Muscle of back (tissue), 11 donors: ENCODE results near the gene ABI1. TPM values are rescaled to one million over a fixed set of nuclear protein-coding genes. Genes with fewer than 3 reads are reported as not detected.

Experiments used
- DNase-seq, 3 donors: peaks; one replicate each; pipeline versions ENCODE4 v3.0.0 to v3.0.0-alpha.2; 2013
- polyA plus RNA-seq, 10 donors: library from polyadenylated mRNA; unstranded; fragments of 120-200 nt; gene quantifications; one replicate each; pipeline ENCODE4 v1.2.1, GENCODE V29; 2013; ENCODE audit not compliant: insufficient read length in 10 of 10

The ABI1 gene
- polyA plus RNA-seq, 10 donors, result 39.6 to 53.1 (median 44.1) TPM

GRCh38 chr10:26776258-26776657, 84.5 kb downstream of the ABI1 start:
- no peak for DNase-seq

- no peak for DNase-seq
Measured at GRCh38 chr10:26773633-26774032, 87.1 kb downstream of the ABI1 start.

DNA sequence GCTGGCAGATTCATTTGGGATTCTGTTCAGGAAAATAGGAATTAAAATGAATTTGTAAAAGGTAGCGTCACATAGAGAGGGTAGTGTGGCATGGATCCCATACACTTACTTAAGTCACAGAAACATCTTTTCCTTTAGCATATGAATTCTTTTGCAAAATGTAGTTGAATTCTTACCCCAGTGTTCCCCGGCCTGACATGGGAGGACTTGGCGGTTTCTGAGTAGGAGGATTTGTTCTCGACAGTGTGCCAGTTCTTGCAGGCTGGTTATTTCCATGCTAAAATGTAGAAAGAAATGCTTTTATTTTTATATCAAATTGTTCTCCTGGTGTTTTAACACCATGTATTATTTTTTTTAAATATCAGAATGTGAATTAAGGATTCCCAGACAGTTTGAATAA, 90.7 kb downstream of the ABI1 start:
- DNase-seq, result no peak

DNA sequence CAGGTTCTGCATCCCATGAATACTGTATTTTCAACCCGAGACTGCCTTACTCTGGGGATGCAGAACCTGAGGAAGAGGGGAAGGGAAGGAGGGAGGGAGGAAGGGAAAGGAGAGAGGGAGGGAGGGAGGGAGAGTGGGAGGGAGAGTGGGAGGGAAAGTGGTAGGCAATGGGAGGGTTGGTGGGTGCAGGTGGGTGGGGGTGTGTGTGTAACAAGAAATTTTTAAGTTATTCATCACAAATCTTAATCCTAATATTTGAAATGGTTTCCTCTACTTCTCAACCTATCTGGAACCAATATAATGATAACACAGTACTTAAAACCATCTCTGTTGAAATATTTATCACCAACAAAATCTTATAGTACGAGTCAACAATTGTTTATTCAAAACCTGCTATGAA, 95.2 kb downstream of the ABI1 start:
- DNase-seq, result no peak

- no peak for DNase-seq
Measured at GRCh38 chr10:26759008-26759407, 101.8 kb downstream of the ABI1 start.

DNA sequence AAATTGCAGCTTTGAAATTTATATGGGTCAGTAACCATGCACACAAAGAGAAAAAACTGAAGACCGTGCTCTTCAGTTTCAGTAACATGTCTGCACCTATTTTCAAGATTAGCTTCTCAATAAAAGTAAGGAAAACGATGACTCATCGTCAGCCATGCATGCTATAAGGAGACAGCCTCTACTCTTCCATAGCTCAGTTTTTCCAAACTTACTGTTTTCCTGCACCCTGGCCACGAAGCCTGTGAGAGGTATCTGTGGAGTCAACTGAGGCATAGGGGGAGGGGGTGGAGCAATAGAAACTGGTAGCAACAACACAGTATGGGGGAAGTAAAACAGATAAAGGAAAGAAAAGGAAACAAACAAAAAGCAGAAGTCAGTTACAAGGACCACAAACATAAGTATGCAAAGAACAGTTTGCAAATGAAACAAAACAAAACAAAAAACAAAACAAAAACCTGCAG, 105.3 kb downstream of the ABI1 start:
- peak in 2 of 3 donors; percentile 6 to 7 for DNase-seq

DNA sequence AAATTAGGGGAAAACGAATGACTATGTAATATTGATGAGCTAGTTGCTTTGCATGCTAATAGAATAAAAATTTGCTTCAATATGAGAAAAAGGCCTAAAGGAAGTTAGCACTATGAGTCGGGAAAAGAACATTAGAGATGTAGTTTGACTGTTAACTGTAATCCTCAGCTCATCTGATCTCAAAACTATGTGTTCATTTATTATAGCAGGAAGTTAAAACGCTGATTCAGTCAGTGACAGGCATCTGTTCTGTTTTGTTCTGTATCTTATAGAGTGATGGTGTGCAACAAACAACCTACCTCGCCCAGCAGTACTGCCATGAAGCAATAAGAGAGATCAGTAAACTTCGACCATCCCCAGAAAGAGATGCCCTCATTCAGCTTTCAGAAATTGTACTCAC, 114.7 kb downstream of the ABI1 start:
- DNase-seq, result no peak

- DNase-seq, result no peak
Measured at GRCh38 chr10:26743841-26744240, 116.9 kb downstream of the ABI1 start.

GRCh38 chr10:26743091-26743490, 117.7 kb downstream of the ABI1 start:
- no peak for DNase-seq

DNA sequence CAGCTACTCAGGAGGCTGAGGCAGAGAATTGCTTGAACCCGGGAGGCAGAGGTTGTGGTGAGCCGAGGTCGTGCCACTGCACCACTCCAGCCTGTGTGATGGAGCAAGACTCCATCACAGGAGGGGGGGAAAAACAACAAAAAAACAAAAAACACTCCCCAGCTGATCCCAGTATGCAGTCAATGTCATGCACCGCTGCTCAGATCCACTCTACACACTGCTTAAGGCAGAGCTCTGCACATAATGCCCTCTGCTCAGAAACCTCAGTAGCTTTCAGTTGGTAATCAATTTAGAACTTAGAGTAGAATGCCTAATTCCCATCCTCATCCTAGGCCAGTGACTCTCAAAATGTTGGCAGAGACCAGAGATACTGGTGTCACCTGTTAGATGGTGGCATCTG, 119.4 kb downstream of the ABI1 start:
- DNase-seq, result no peak

DNA sequence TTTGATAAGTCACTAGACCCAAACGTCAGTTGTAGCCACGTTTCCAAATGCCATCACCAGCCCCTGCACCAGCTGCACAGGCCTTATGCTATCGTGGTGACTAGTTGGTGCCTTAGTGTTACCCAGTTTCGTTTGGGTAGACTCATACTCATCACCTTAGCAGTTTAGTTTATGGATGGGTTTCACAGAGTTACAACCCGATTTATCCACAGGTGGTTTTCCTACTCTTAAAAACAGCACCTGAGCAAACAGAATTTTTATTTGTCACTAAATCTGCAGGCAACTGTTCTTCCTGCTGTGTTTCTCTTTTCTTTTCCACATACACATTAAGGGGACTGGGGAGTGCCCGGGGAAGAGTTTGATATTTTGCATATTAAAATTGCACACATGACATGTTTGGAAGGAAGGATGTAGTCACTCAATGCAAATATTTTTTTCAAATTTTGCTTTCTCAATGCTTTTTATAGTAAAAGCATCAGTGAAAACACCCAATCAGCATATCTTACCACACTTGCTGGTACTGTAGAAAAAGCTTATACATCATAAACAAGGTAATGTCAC, 121.6 kb downstream of the ABI1 start:
- no peak for DNase-seq

DNA sequence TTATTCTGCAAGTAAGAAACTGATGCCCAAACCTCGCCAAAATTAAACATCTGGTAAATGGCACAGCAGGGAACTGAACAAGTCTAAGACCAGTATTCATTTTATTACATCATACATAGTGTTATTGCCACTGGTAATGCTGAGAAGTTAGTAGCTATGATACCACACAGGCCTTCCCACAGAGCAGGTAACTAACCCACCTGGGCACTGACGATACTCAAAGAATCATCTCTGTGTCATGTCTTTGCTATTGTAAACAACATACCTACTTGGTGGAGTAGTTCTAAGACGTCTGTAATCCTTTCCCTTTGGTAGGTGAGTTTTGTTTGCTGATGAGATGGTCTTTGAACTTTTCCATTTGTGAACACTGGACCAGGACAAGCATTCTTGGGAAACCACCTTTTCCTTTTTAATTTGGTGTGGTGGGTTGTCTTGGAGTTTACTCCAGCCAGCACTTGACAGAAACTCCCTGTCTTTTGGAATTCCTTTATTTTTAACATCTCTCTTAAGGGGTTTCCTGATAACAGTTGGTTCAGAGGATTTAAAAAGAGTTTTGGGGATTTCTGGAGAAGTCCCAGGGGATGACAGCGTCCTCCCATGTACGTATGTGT, 122.4 kb downstream of the ABI1 start:
- no peak for DNase-seq

DNA sequence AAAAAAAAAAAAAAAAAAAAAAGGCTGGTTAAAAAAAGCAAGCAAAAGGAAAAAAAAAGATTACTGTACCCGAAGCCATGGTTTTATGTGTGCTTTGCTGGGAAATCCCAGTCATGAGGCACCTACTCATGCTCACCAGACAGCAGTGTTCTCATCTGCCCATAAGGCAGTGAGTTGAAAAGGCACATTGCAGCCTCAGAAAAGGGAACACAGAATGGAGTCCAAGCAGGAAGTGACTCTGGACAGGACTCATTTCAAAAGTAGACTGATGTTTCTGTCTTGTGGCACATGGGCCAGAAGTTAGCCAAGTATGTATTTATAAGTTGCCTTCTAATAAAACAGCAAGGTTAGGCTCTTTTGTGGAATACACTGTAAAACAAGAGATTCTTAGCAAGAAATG, 123.0 kb downstream of the ABI1 start:
- DNase-seq, result peak in 2 of 3 donors; percentile 10 to 23

- DNase-seq, result no peak
Measured at GRCh38 chr10:26735435-26735834, 125.3 kb downstream of the ABI1 start.

DNA sequence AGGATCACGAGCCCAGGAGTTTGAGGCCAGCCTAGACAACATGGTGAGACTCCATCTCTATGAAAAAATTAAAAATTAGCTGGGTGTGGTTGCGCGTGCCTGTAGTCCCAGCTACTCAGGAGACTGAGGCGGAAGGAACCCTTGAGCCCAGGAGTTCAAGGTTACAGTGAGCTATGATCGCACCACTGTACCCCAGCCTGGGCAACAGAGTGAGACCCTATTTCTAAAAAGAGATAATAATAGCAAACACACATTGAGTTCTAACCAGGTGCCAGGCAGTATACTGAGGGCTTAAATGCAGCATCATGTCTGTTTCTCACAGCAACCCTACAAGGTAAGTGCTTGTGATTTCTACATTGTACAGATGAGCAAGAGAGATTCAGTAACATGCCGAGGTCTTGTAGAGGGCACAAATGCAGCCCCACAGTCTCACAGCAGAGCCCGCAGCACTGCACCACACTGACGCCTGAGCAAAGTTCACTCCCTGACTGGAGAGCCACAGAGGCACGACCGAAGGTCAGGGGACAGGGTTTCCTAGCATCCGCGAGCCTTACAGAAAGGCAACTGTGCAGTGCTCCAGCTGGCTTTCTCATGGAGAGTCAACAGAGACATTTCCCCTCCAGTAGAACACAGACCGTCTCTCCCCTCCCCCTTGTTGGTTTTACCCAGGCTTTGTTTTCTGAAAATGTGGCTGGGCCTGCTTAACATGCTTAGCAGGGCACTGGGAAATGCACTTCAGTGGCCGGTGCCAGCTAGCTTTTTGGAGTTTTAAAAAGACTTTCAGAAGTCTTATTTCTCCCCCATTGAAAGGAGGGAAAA, 126.8 kb downstream of the ABI1 start:
- DNase-seq, result no peak

- no peak for DNase-seq
Measured at GRCh38 chr10:26730552-26730951, 130.2 kb downstream of the ABI1 start.

GRCh38 chr10:26729395-26729794, 131.4 kb downstream of the ABI1 start:
- no peak for DNase-seq

DNA sequence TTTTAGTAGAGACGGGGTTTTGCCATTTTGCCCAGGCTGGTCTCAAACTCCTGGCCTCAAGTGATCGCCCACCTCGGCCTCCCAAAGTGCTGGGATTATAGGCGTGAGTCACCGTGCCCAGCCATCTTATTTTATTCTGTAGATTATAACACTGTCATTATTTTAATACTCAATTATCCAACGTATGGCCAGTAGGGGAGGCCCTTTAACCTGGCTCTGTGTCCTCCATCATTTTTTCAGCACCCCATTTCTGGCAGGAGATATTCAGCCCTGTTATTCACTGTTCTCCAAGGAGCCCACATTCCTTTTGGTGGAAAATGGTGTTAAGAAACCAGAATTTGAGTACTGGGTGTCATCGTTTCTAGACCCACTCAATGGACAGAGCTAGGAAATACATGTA, 131.8 kb downstream of the ABI1 start:
- no peak for DNase-seq

DNA sequence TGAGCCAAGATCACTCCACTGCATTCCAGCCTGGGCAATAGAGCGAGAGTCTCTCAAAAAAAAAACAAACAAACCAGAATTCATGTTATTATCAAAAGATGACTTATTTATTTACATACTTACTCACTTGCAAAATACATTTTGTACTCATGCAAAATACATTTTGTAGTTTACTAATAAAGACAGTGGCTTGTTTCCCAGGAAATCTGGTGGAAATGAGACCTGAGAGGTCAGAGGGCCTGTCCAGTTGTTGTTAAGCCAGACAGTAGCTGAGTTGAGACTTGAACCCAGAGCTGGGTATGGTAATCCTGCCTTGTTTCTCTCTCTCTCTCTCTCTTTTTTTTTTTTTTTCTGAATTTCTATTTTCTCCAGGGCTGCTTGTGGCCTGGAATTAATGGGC, 133.8 kb downstream of the ABI1 start:
- no peak for DNase-seq

DNA sequence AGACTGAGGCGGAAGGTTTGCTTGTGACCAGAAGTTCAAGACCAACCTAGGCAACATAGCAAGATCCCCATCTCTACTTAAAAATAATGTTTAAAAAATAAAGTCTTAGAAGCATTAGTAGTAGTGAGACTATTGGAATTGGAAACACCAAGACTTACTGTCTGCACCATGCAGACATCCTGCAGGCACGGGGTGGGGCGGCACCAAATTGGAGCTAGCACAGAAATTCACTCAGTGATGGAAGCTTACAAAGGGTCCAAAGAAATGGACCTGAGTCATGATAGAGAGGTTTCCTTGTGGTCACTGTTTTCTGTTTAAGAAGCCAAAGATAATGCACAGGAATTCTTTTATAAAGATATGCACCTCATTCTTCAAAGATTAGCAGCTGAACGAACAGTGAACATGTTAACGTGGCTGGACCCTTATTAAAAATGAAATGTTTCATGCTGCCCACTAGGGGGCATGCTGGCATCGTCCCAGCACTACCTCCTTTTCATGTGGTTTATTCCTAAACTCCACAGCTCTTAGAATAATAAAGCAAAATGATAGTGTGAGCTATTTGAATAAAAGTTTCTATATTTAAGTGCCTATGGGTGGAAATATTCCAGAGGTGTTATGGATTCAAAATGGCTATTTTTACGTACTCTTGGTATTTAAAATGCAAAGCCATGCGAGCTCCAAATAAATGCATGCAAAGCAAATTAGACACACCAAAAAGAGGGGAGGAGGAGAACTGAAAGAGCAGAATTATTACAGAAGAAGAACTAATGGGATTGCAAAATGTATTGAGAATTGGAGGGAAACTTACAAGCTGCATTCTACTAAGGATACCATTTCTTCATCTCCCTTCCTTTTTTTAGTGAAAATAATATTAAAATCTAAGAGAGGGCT, 134.7 kb downstream of the ABI1 start:
- DNase-seq, result peak; percentile 59 to 82 (median 82)

DNA sequence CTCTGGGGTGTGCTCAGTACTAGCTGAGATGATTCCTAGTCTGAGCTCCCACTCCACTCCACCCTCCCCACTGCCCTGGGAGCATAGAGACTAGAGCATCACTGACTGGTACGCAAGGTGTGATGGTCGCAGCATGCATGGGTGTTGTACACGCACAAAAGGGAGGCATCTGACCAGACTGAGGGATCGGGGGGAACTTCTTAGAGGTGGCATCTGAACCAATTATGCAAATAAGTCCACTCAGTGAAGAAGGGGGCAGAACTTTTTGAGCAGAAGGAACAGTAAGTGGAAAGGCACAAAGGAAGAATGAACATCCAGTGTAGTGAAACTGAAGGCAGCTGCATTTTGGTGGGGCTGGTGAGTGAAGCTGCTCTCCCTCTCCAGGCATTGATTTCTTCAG, 137.7 kb downstream of the ABI1 start:
- DNase-seq, result no peak

GRCh38 chr10:26721561-26721960, 139.2 kb downstream of the ABI1 start:
- no peak for DNase-seq
